Activated B cell treated with CpG ODN at 0.5 μM for 24 hours (primary cell): ENCODE results near the gene PPP1R3C. TPM values are rescaled to one million over a fixed set of nuclear protein-coding genes. Genes with fewer than 3 reads are reported as not detected.

Experiments used
- ATAC-seq: fragments of 200-7000 bp; cut with Tn5 transposase; one replicate; pipeline ENCODE4 v1.10.0; 2021; ENCODE audit warnings: low read depth, mild to moderate bottlenecking, moderate library complexity
- CTCF ChIA-PET: fragments of 350-600 bp; sonication (Branson Sonifier 250); formaldehyde crosslinking; loops from one replicate; lab custom pipeline; 2021; ENCODE audit warnings: antibody characterized with exemption; lab: Charles Lee
- POLR2A ChIA-PET: fragments of 350-600 bp; sonication (Branson Sonifier 250); formaldehyde crosslinking; loops from one replicate; lab custom pipeline; 2021; ENCODE audit warnings: antibody characterized with exemption; lab: Charles Lee
- DNase-seq: peaks from one replicate; pipeline ENCODE4 v3.0.0; 2022
- H3K27ac Mint-ChIP-seq: one replicate; pipeline ENCODE4 v1.8.0; 2020; ENCODE audit warnings: mixed read lengths
- H3K27me3 Mint-ChIP-seq: one replicate; pipeline ENCODE4 v1.8.0; 2021; ENCODE audit warnings: mixed read lengths
- H3K36me3 Mint-ChIP-seq: one replicate; pipeline ENCODE4 v1.8.0; 2021; ENCODE audit warnings: low read depth, mixed read lengths
- H3K4me1 Mint-ChIP-seq: one replicate; pipeline ENCODE4 v1.8.0; 2021; ENCODE audit warnings: mixed read lengths
- H3K4me3 Mint-ChIP-seq: one replicate; pipeline ENCODE4 v1.8.0; 2020; ENCODE audit warnings: mild to moderate bottlenecking, mixed read lengths
- H3K9me3 Mint-ChIP-seq: one replicate; pipeline ENCODE4 v1.8.0; 2020; ENCODE audit warnings: mixed read lengths
- CTCF ChIP-seq: fragments of 200-600 bp; IDR thresholded peaks from one replicate; pipeline ENCODE4 v1.8.0; 2022; ENCODE audit warnings: antibody characterized with exemption, mild to moderate bottlenecking
- intact Hi-C: fragments of 100-400 bp; cut with micrococcal nuclease; formaldehyde crosslinking; loops from one replicate; pipeline ENCODE4 v1.15.1; 2024
- total RNA-seq: library from RNA; stranded (reverse); gene quantifications from 2 replicates; pipeline ENCODE4 v1.2.3, GENCODE V29; 2022

PPP1R3C gene
- total RNA-seq, 1 donor from 2014 or later = not detected

GRCh38 chr10:91677911-91678310, 45.0 kb upstream of the PPP1R3C start:
- Mint-ChIP-seq H3K4me3 (no peak overlapping the region), H3K27me3 (peaks cover 4% of the 10 kb centered on the region), H3K27ac (no peak overlapping the region), H3K9me3 (no peaks in the 10 kb centered on the region), H3K36me3 (no peaks in the 10 kb centered on the region), H3K4me1 (no peaks in the 10 kb centered on the region)
- TF ChIP-seq CTCF = no peak
- no peak for DNase-seq
- ChIA-PET CTCF (no interaction called here), POLR2A (no interaction called here)
- intact Hi-C loops = no loop called here
- no peak for ATAC-seq

GRCh38 chr10:91672021-91672608, 39.2 kb upstream of the PPP1R3C start:
- DNase-seq (no peak), ATAC-seq (no peak)
- CTCF ChIA-PET = no interaction called here
- no peak overlapping the region for H3K4me3 Mint-ChIP-seq
- no peak for TF ChIP-seq CTCF
- intact Hi-C loops = no loop called here
- no peaks in the 10 kb centered on the region for H3K9me3 Mint-ChIP-seq
- no peaks in the 10 kb centered on the region for H3K36me3 Mint-ChIP-seq
- POLR2A ChIA-PET = no interaction called here
- H3K4me1 Mint-ChIP-seq = no peaks in the 10 kb centered on the region
- H3K27ac Mint-ChIP-seq = no peak overlapping the region
- peaks cover 12% of the 10 kb centered on the region for H3K27me3 Mint-ChIP-seq

- intact Hi-C loops = no loop called here
- no peak for ATAC-seq
- H3K9me3 Mint-ChIP-seq = no peaks in the 10 kb centered on the region
- no peak for DNase-seq
- no peak for TF ChIP-seq CTCF
- POLR2A ChIA-PET = no interaction called here
- H3K36me3 Mint-ChIP-seq = no peaks in the 10 kb centered on the region
- H3K27ac Mint-ChIP-seq = no peak overlapping the region
- no peaks in the 10 kb centered on the region for H3K4me1 Mint-ChIP-seq
- no peak overlapping the region for H3K4me3 Mint-ChIP-seq
- CTCF ChIA-PET = no interaction called here
- peaks cover 12% of the 10 kb centered on the region for H3K27me3 Mint-ChIP-seq
These were observed 36.0 kb upstream of the PPP1R3C start for GRCh38 chr10:91668913-91669312.

- no peaks in the 10 kb centered on the region for H3K4me1 Mint-ChIP-seq
- TF ChIP-seq CTCF = no peak
- intact Hi-C loops = no loop called here
- H3K27ac Mint-ChIP-seq = no peak overlapping the region
- CTCF ChIA-PET = no interaction called here
- no peak for ATAC-seq
- no peaks in the 10 kb centered on the region for H3K36me3 Mint-ChIP-seq
- DNase-seq = no peak
- no peaks in the 10 kb centered on the region for H3K9me3 Mint-ChIP-seq
- POLR2A ChIA-PET = no interaction called here
- peaks cover 15% of the 10 kb centered on the region for H3K27me3 Mint-ChIP-seq
- H3K4me3 Mint-ChIP-seq = no peak overlapping the region
These were observed 33.0 kb upstream of the PPP1R3C start for GRCh38 chr10:91665842-91666241.

- ATAC-seq (no peak), DNase-seq (no peak)
- intact Hi-C loops = no loop called here
- Mint-ChIP-seq H3K4me1 (no peaks in the 10 kb centered on the region), H3K27ac (no peak overlapping the region), H3K36me3 (no peaks in the 10 kb centered on the region), H3K4me3 (no peak overlapping the region), H3K9me3 (no peaks in the 10 kb centered on the region), H3K27me3 (peaks cover 20% of the 10 kb centered on the region)
- CTCF ChIA-PET = no interaction called here
- TF ChIP-seq CTCF = no peak
- POLR2A ChIA-PET = no interaction called here
These were observed 31.6 kb upstream of the PPP1R3C start for GRCh38 chr10:91664426-91664825.
